Measurements from ENCODE around the gene SMPD3.

The SMPD3 gene

GRCh38 chr16:68481636-68482035 lies 33.3 kb upstream of the SMPD3 start:
- no peak for DNase-seq (ENCODE audit: low spot score)
- Mint-ChIP-seq H3K36me3 (ENCODE audit: low read depth) (no peaks in the 10 kb centered on the region), H3K27me3 (ENCODE audit: low read depth) (peaks cover 19% of the 10 kb centered on the region), H3K4me1 (ENCODE audit: low read depth) (no peaks in the 10 kb centered on the region), H3K9me3 (no peaks in the 10 kb centered on the region), H3K27ac (no peak overlapping the region), H3K4me3 (no peak overlapping the region)

- H3K4me3 Mint-ChIP-seq: no peak overlapping the region
- H3K27ac Mint-ChIP-seq: no peak overlapping the region
- H3K27me3 Mint-ChIP-seq (ENCODE audit: low read depth): peaks cover 17% of the 10 kb centered on the region
- no peaks in the 10 kb centered on the region for H3K9me3 Mint-ChIP-seq
- no peaks in the 10 kb centered on the region for H3K4me1 Mint-ChIP-seq (ENCODE audit: low read depth)
- no peaks in the 10 kb centered on the region for H3K36me3 Mint-ChIP-seq (ENCODE audit: low read depth)
- DNase-seq (ENCODE audit: low spot score): no peak
These were observed 32.0 kb upstream of the SMPD3 start for GRCh38 chr16:68480084-68480995.

- H3K36me3 Mint-ChIP-seq (ENCODE audit: low read depth): no peaks in the 10 kb centered on the region
- no peak overlapping the region for H3K27ac Mint-ChIP-seq
- no peak overlapping the region for H3K4me3 Mint-ChIP-seq
- H3K27me3 Mint-ChIP-seq (ENCODE audit: low read depth): peaks cover 17% of the 10 kb centered on the region
- no peaks in the 10 kb centered on the region for H3K9me3 Mint-ChIP-seq
- no peaks in the 10 kb centered on the region for H3K4me1 Mint-ChIP-seq (ENCODE audit: low read depth)
- no peak for DNase-seq (ENCODE audit: low spot score)
These were observed 31.0 kb upstream of the SMPD3 start for GRCh38 chr16:68479271-68479670.

- Mint-ChIP-seq H3K36me3 (ENCODE audit: low read depth) (no peaks in the 10 kb centered on the region), H3K4me3 (no peak overlapping the region), H3K9me3 (no peaks in the 10 kb centered on the region), H3K27ac (no peak overlapping the region), H3K4me1 (ENCODE audit: low read depth) (no peaks in the 10 kb centered on the region), H3K27me3 (ENCODE audit: low read depth) (peaks cover 17% of the 10 kb centered on the region)
- no peak for DNase-seq (ENCODE audit: low spot score)
These were observed 30.4 kb upstream of the SMPD3 start for GRCh38 chr16:68478526-68479250.

GRCh38 chr16:68475071-68475470 lies 26.8 kb upstream of the SMPD3 start:
- Mint-ChIP-seq H3K4me3 (no peak overlapping the region), H3K27ac (no peak overlapping the region), H3K9me3 (no peaks in the 10 kb centered on the region), H3K36me3 (ENCODE audit: low read depth) (no peaks in the 10 kb centered on the region), H3K4me1 (ENCODE audit: low read depth) (peaks cover 7% of the 10 kb centered on the region), H3K27me3 (ENCODE audit: low read depth) (peaks cover 3% of the 10 kb centered on the region)
- no peak for DNase-seq (ENCODE audit: low spot score)

GRCh38 chr16:68473358-68474070 lies 25.2 kb upstream of the SMPD3 start:
- no peak overlapping the region for H3K4me3 Mint-ChIP-seq
- H3K36me3 Mint-ChIP-seq (ENCODE audit: low read depth): no peaks in the 10 kb centered on the region
- peaks cover 21% of the 10 kb centered on the region for H3K4me1 Mint-ChIP-seq (ENCODE audit: low read depth)
- no peak for DNase-seq (ENCODE audit: low spot score)
- H3K27ac Mint-ChIP-seq: no peak overlapping the region
- H3K27me3 Mint-ChIP-seq (ENCODE audit: low read depth): peaks cover 3% of the 10 kb centered on the region
- H3K9me3 Mint-ChIP-seq: no peaks in the 10 kb centered on the region

- Mint-ChIP-seq H3K9me3 (no peaks in the 10 kb centered on the region), H3K27me3 (ENCODE audit: low read depth) (peaks cover 3% of the 10 kb centered on the region), H3K4me3 (no peak overlapping the region), H3K27ac (no peak overlapping the region), H3K4me1 (ENCODE audit: low read depth) (peaks cover 22% of the 10 kb centered on the region), H3K36me3 (ENCODE audit: low read depth) (no peaks in the 10 kb centered on the region)
- no peak for DNase-seq (ENCODE audit: low spot score)
These were observed 24.3 kb upstream of the SMPD3 start for GRCh38 chr16:68472581-68472980.

- Mint-ChIP-seq H3K4me1 (ENCODE audit: low read depth) (peaks cover 24% of the 10 kb centered on the region), H3K36me3 (ENCODE audit: low read depth) (no peaks in the 10 kb centered on the region), H3K9me3 (no peaks in the 10 kb centered on the region), H3K4me3 (peak overlapping the region; percentile 79), H3K27me3 (ENCODE audit: low read depth) (peaks cover 9% of the 10 kb centered on the region), H3K27ac (peak overlapping the region; percentile 85)
- DNase-seq (ENCODE audit: low spot score): no peak
These were observed 22.3 kb upstream of the SMPD3 start for GRCh38 chr16:68470461-68471150.

- DNase-seq (ENCODE audit: low spot score): no peak
- H3K9me3 Mint-ChIP-seq: no peaks in the 10 kb centered on the region
- H3K4me1 Mint-ChIP-seq (ENCODE audit: low read depth): peaks cover 24% of the 10 kb centered on the region
- peak overlapping the region; percentile 85 for H3K27ac Mint-ChIP-seq
- H3K36me3 Mint-ChIP-seq (ENCODE audit: low read depth): no peaks in the 10 kb centered on the region
- H3K27me3 Mint-ChIP-seq (ENCODE audit: low read depth): peaks cover 9% of the 10 kb centered on the region
- peak overlapping the region; percentile 79 for H3K4me3 Mint-ChIP-seq
These were observed 21.6 kb upstream of the SMPD3 start for GRCh38 chr16:68469796-68470460.

GRCh38 chr16:68468842-68469241 lies 20.5 kb upstream of the SMPD3 start:
- H3K27ac Mint-ChIP-seq: no peak overlapping the region
- no peaks in the 10 kb centered on the region for H3K9me3 Mint-ChIP-seq
- peak overlapping the region; percentile 79 for H3K4me3 Mint-ChIP-seq
- DNase-seq (ENCODE audit: low spot score): no peak
- H3K4me1 Mint-ChIP-seq (ENCODE audit: low read depth): peaks cover 24% of the 10 kb centered on the region
- no peaks in the 10 kb centered on the region for H3K36me3 Mint-ChIP-seq (ENCODE audit: low read depth)
- peaks cover 15% of the 10 kb centered on the region for H3K27me3 Mint-ChIP-seq (ENCODE audit: low read depth)

- H3K27ac Mint-ChIP-seq: no peak overlapping the region
- no peak for DNase-seq (ENCODE audit: low spot score)
- no peaks in the 10 kb centered on the region for H3K36me3 Mint-ChIP-seq (ENCODE audit: low read depth)
- peaks cover 24% of the 10 kb centered on the region for H3K4me1 Mint-ChIP-seq (ENCODE audit: low read depth)
- H3K9me3 Mint-ChIP-seq: no peaks in the 10 kb centered on the region
- H3K4me3 Mint-ChIP-seq: no peak overlapping the region
- H3K27me3 Mint-ChIP-seq (ENCODE audit: low read depth): peaks cover 15% of the 10 kb centered on the region
These were observed 17.9 kb upstream of the SMPD3 start for GRCh38 chr16:68466174-68466573.

GRCh38 chr16:68463904-68464303 lies 15.6 kb upstream of the SMPD3 start:
- Mint-ChIP-seq H3K4me3 (no peak overlapping the region), H3K27ac (no peak overlapping the region)
- DNase-seq (ENCODE audit: low spot score): no peak

GRCh38 chr16:68460067-68460466 lies 11.8 kb upstream of the SMPD3 start:
- Mint-ChIP-seq H3K4me3 (no peak overlapping the region), H3K9me3 (no peaks in the 10 kb centered on the region), H3K4me1 (ENCODE audit: low read depth) (no peaks in the 10 kb centered on the region), H3K36me3 (ENCODE audit: low read depth) (no peaks in the 10 kb centered on the region), H3K27ac (no peak overlapping the region), H3K27me3 (ENCODE audit: low read depth) (peaks cover 33% of the 10 kb centered on the region)
- DNase-seq (ENCODE audit: low spot score): no peak

More at GRCh38 chr16:68463904-68464303, 15.6 kb upstream of the SMPD3 start:
- H3K36me3 Mint-ChIP-seq (ENCODE audit: low read depth): no peaks in the 10 kb centered on the region
- H3K4me1 Mint-ChIP-seq (ENCODE audit: low read depth): peaks cover 7% of the 10 kb centered on the region
- H3K9me3 Mint-ChIP-seq: no peaks in the 10 kb centered on the region
- H3K27me3 Mint-ChIP-seq (ENCODE audit: low read depth): peaks cover 29% of the 10 kb centered on the region

Data from T-helper 2 cell treated with Interferon-gamma antibody and Interleukin-4, amounts not matched to agents 5 μg/mL and 100 μg/mL, for 36 hours (primary cell).